H1 (cell line): ENCODE results near the gene SPRR1B.

Source experiments
- BRCA1 ChIP-seq: IDR thresholded peaks from 2 replicates; pipeline ENCODE4 v1.6.1; 2012; ENCODE audit warnings: low read depth, low read length, improper control_type of control experiment
- CBX5 ChIP-seq: fragments of 300-800, 300-1000 bp; sonication (generic); IDR thresholded peaks from 2 replicates; pipeline ENCODE4 v1.7.1; 2016; ENCODE audit warnings: antibody characterized with exemption, low read length, low read depth
- CEBPB ChIP-seq: IDR thresholded peaks from 2 replicates; pipeline ENCODE4 v1.6.1; 2012; ENCODE audit warnings: low read depth, low read length
- CREB1 ChIP-seq: IDR thresholded peaks from 2 replicates; pipeline ENCODE4 v1.6.1; 2012; ENCODE audit warnings: inconsistent platforms
- POLR2A ChIP-seq, 2 experiments: IDR thresholded peaks; 1 replicate in 1 of 2; 2 replicates in 1 of 2; pipeline ENCODE4 v1.6.1; 2011; ENCODE audit warnings: low read depth in 2 of 2, low read length in 2 of 2, mild to moderate bottlenecking in 2 of 2; ENCODE audit errors: control extremely low read depth in 1 of 2
- POLR2AphosphoS5 ChIP-seq: IDR thresholded peaks from 2 replicates; pipeline ENCODE4 v1.6.1; 2011; ENCODE audit warnings: low read depth, low read length
- RFX5 ChIP-seq: IDR thresholded peaks from 2 replicates; pipeline ENCODE4 v1.6.1; 2011; ENCODE audit warnings: low read depth, low read length, improper control_type of control experiment, borderline replicate concordance
- SIN3A ChIP-seq, 2 experiments: IDR thresholded peaks in 1 of 2; conservative IDR thresholded peaks in 1 of 2; 2 replicates each; pipeline ENCODE4 v1.6.1; 2011 to 2012; ENCODE audit warnings: low read length in 2 of 2, improper control_type of control experiment in 1 of 2, low read depth in 1 of 2, mild to moderate bottlenecking in 1 of 2
- TF ChIP-seq, protein P1 (sequence below), 3 experiments: IDR thresholded peaks; 1 replicate in 2 of 3; 2 replicates in 1 of 3; pipeline versions ENCODE4 v1.5.1 to v1.6.1; 2011; ENCODE audit warnings: low read length in 3 of 3, mild to moderate bottlenecking in 3 of 3, inconsistent platforms in 2 of 3, low read depth in 1 of 3, moderate library complexity in 1 of 3; ENCODE audit not compliant: insufficient read depth in 1 of 3; ENCODE audit errors: control extremely low read depth in 1 of 3
- TF ChIP-seq, protein P2 (sequence below): IDR thresholded peaks from 2 replicates; pipeline ENCODE4 v1.6.1; 2011; ENCODE audit warnings: low read depth, mild to moderate bottlenecking, low read length; ENCODE audit not compliant: insufficient read depth
- TF ChIP-seq, protein P3 (sequence below): IDR thresholded peaks from 2 replicates; pipeline ENCODE4 v1.6.1; 2012; ENCODE audit warnings: inconsistent platforms

DNA sequence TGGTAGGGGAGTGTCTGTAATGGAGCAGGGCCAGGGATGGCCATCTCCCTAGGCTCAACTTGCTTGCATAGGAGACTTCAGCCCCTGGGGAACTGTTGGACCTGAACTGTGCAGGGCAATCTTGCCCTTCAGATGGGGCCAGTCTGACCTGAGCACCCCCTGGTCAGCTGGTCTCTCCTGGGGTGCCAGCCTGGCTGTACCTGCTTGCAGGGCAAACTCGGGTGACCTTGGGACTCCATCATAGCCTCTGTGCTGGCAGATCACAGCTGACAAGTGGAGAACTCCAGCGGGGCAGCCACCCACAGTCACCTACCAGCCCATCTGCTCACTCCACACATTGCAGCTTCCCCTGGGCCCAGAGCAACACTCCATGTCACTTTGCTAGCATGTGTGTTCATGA, 18.2 kb downstream of the SPRR1B start:
- TF ChIP-seq CREB1 (no peak), POLR2A (IDR thresholded peaks at IDR 0.05; ENCODE audit: control extremely low read depth in 1 of 2, low read depth in 2 of 2, low read length in 2 of 2) (no peak), CEBPB (no peak), BRCA1 (no peak), SIN3A (conservative IDR thresholded peaks at IDR 0.05 in 1 of 2, IDR thresholded peaks at IDR 0.05 in 1 of 2; ENCODE audit: low read depth in 1 of 2, low read length in 2 of 2) (no peak), CBX5 (no peak), RFX5 (no peak), POLR2AphosphoS5 (no peak)
- TF ChIP-seq, protein P1, sequence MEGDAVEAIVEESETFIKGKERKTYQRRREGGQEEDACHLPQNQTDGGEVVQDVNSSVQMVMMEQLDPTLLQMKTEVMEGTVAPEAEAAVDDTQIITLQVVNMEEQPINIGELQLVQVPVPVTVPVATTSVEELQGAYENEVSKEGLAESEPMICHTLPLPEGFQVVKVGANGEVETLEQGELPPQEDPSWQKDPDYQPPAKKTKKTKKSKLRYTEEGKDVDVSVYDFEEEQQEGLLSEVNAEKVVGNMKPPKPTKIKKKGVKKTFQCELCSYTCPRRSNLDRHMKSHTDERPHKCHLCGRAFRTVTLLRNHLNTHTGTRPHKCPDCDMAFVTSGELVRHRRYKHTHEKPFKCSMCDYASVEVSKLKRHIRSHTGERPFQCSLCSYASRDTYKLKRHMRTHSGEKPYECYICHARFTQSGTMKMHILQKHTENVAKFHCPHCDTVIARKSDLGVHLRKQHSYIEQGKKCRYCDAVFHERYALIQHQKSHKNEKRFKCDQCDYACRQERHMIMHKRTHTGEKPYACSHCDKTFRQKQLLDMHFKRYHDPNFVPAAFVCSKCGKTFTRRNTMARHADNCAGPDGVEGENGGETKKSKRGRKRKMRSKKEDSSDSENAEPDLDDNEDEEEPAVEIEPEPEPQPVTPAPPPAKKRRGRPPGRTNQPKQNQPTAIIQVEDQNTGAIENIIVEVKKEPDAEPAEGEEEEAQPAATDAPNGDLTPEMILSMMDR (IDR thresholded peaks at IDR 0.05; ENCODE audit: control extremely low read depth in 1 of 3, insufficient read depth in 1 of 3, low read depth in 1 of 3, low read length in 3 of 3), result no peak
- TF ChIP-seq, protein P2, sequence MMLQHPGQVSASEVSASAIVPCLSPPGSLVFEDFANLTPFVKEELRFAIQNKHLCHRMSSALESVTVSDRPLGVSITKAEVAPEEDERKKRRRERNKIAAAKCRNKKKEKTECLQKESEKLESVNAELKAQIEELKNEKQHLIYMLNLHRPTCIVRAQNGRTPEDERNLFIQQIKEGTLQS, result no peak
- TF ChIP-seq, protein P3, sequence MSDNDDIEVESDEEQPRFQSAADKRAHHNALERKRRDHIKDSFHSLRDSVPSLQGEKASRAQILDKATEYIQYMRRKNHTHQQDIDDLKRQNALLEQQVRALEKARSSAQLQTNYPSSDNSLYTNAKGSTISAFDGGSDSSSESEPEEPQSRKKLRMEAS, result no peak
